Limb (tissue), 2 donors: Measurements from ENCODE around the gene SEMA6C.
"Not testable (repeated sequence)": the region's sequence is repeated elsewhere in the genome, so short reads cannot be mapped to it uniquely, and the experiment has no call there.

Source experiments
- DNase-seq, 2 donors: peaks; one replicate each; pipeline ENCODE4 v3.0.0-alpha.2; 2016; ENCODE audit errors: extremely low spot score in 2 of 2

Gene SEMA6C

GRCh38 chr1:151146412-151147131 is at the start of gene SEMA6C:
SEMA6C (minus strand) TSS chr1:151146631; CDS start chr1:151142621, 4,010 bp downstream.
- DNase-seq = peak; percentile 94

DNA sequence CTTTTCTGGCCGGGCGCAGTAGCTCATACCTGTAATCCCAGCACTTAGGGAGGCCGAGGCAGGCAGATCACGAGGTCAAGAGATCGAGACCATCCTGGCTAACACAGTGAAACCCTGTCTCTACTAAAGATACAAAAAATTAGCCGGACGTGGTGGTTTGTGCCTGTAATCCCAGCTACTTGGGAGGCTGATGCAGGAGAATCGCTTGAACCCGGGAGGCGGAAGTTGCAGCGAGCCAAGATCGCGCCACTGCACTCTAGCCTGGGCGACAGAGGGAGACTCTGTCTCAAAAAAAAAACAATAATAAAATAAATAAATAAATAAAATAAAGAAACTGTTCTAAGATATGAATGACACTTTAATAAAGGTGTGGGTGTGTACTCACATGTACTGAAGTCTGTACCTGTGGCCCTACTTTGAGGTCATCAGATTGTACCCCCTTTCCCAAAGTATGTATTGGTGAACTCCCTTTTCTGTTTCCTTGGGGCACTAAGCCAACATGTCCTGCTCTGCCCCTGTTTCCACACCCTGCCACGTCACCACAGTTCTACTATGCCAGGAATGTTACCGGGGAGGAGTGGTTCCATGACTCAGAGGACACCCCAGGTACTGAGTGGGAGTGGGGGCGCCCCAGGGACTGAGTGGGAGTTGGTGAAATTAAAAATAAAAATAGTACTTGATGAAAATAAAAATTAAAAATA is 48.6 kb upstream of the SEMA6C start:
- not testable (repeated sequence) for DNase-seq

- no peak for DNase-seq
Measured at GRCh38 chr1:151193856-151194255, 47.4 kb upstream of the SEMA6C start.

DNA sequence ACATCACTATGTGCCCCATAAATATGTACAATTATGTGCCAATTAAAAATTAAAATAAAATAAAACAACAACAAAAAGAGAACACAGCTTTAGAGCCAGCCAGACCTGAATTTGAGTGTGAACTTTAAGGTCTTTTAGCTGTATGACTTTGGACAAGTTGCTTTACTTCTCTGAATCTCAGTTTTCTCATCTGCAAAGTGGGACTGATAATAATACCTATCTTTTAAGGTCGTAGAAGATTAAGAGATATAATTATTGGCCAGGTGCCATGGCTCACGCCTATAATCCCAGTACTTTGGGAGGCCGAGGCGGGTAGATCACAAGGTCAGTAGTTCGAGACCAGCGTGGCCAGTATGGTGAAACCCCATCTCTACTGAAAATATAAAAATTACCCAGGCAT is 46.9 kb upstream of the SEMA6C start:
- DNase-seq = no peak

DNA sequence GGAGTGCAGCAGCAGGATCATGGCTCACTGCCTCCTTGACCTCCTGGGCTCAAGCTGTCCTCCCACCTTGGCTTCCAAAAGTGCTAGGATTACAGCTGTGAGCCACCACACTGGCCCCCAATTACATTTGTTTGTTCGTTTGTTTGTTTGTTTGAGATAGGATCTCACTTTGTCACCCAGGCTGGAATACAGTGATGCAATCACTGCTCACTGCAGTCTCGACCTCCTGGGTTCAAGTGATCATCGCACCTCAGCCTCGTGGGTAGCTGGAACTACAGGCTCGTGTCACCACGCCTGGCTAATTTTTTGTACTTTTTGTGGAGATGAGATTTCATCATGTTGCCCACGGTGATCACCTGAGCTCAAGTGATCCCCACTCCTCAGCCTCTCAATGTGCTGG is 45.6 kb upstream of the SEMA6C start:
- DNase-seq = no peak

DNA sequence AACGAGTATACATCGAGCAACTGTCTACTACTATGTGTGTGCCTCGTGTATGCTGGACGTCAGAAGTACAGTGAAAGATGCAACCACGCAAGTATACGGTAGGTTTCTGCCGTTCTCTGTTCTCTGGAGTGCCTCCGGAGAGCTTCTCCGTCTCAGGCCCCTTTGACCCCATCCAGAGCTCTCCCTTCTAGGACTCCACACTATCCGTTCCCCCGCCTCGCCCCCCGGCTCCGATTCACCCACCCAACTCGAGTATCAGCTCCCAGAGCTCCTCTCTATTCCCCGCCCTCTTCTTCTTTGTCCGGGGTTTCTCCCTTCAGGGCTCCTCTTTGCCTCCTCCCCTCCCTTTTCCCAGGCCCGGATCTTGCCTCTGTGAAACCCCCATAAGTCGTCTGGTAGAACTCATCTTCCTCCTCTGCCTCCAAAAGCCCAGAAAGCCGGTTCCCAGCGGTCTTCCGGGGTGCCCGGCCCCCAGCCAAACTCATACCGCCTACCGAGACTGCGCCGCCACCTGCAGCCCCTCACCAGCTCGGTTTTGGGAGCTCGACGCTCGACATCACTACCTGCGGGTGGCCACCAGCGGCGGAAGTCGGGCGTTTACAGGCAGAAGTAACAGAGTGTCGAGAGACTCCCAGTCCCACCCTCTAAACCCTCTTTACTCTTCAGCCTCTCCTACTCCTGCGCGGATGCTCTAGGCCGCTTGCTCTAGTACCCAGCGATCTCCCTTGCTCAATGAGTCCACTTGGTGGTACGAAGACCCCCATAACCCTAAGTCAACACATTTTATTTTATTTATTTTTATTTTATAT is 43.4 kb upstream of the SEMA6C start, which contains the start of gene VPS72:
TSS of gene VPS72 (minus strand) at position 561 of the 809 bp plus-strand sequence. CDS start at position 485, 76 bp downstream.
- DNase-seq = peak; percentile 89 to 92

DNA sequence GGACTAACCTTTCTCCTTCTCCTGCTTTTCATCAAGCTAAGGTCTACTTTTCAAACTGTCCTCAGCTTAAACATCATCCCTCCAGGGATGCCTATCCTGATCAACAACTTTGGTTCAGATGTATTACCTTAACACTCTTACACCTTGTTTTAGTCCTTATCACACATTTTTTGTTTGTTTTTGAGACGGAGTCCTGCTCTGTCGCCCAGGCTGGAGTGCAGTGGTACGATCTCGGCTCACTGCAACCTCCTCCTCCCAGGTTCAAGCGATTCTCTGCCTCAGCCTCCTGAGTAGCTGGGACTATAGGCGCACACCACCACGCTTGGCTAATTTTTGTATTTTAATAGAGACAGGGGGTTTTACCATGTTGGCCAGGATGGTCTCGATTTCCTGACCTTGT is 42.2 kb upstream of the SEMA6C start:
- DNase-seq = not testable (repeated sequence)

GRCh38 chr1:151187205-151187604 is 40.8 kb upstream of the SEMA6C start:
- no peak for DNase-seq

- DNase-seq = no peak
Measured at GRCh38 chr1:151184211-151184610, 37.8 kb upstream of the SEMA6C start.

DNA sequence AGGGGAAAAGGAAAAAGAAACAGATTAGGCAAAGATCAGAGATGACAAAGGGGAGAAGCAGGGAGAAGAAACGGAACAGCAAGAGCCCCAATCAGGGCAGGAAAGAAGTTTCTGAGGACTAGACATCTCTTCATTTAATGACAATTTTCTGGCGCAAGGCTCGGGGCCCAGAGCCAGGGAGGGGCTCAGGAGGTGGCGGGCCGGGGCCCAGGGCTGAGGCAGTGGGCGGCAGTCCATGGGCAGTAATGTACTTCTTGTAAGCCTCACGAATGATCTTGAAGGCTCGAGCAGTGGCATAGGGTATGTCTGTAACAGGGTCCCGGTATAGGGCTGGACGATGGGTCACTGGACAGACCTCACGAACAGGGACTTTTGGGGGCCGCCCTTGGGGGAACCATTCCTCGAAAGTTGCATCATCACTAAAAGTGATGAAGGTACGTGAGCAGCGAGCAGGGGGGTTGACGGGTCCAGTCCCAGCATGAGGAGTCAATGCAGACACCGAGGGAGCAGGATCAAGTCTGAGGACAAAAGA is 30.1 kb upstream of the SEMA6C start:
- no peak for DNase-seq

DNA sequence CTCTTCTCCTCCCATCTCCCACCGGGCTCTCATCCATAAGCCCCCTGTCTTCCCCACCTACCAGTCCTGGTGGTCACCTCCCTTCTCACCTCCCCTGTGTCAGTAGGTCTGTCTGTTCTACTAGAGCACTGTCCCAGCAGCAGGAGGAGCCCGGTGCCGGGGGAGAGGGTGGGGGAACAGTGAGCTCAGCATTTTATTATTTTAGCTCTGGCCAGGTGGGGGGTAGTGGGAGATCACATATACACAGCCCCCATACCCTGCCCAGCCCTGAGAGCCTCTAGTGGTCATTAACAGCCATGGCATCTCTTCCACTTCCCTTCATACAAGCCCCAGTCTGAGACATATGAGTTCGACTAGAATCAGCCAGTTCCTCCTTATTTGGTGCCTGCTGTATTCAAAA is 29.4 kb upstream of the SEMA6C start, which contains the start of gene TMOD4:
TSS of gene TMOD4 (minus strand) at position 119 of the 400 bp plus-strand sequence. CDS start 1,106 bp downstream, outside the sequence.
- DNase-seq = peak in 1 of 2 donors; percentile 29

GRCh38 chr1:151175041-151175741 is 28.8 kb upstream of the SEMA6C start:
- DNase-seq = peak in 1 of 2 donors; percentile 10

DNA sequence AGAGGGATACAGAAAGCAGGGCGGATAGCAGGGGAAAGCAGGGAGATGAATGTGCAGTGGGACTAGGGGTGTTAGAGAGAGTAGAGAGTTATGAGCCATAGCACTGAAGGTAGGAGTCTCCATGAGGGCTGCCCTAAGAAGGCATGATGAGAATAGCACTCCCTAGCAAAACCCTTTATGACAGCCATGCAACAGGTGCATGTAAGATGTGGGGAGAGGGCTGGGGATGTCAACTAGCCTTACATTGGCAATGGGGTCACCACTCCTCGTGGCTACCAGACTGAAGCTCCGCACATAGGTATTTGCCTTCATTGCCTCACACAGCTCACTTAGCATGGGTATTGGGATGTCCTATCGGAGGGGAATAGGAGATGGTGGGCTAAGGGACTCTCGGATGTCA is 24.8 kb upstream of the SEMA6C start:
- DNase-seq = no peak

DNA sequence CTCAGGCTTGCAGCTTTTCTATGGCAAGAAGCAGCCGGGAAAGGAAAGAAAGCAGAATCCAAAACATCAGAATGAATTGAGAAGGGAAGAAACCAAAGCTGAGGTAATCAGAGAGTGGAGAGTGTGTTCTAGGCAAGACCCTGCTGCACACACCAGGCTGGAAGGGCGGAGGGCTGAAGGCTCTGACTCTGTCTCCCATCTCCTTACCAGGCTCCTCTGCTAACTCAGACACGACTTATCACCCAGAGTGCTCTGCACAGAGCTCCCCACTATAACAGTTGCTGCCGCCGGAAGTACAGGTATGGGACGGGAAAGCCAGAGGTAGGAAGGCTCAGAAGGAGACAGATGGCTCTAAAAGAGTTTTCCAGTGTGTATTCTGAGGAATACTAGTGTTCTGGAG is 20.7 kb upstream of the SEMA6C start:
- DNase-seq = no peak

DNA sequence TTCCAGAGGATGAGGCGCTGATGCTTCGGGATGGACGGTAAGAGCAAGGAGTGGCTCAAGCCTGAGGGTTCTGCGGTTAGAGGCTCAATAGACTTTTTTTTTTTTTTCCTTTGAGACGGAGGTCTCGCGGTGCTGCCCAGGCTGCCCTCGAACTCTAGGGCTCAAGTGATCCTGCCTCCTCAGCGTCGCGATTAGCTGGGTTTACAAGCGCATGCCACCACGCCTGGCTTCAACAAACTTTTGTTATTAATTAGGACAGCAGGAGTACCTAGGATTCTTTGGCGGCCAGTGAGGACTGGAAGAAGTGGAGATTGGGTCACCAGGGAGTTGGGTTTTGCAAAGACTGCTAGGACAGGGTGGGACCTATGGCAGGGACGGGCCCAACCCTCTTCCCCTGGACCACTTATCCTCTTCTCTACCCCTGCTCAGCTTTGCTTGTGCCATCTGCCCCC is 20.1 kb upstream of the SEMA6C start:
- no peak for DNase-seq

- peak; percentile 96 to 98 for DNase-seq
Measured at GRCh38 chr1:151165738-151166504, 19.5 kb upstream of the SEMA6C start, which contains the start of the genes LYSMD1 and SCNM1. LYSMD1 (minus strand) TSS chr1:151165902; CDS start chr1:151165258, 644 bp downstream. SCNM1 (plus strand) TSS chr1:151166144; CDS start chr1:151166153, 9 bp downstream.

GRCh38 chr1:151165281-151165737 is 18.9 kb upstream of the SEMA6C start:
- peak; percentile 59 to 74 for DNase-seq

GRCh38 chr1:151164732-151165280 is 18.4 kb upstream of the SEMA6C start:
- DNase-seq = no peak

- no peak for DNase-seq
Measured at GRCh38 chr1:151159373-151159772, 12.9 kb upstream of the SEMA6C start.
